IMR-90 (cell line): ENCODE measurements around the gene SDC1. TPM values are rescaled to one million over a fixed set of nuclear protein-coding genes. Genes with fewer than 3 reads are reported as not detected.

Experiments used
- ATAC-seq: fragments of 200-7000 bp; cut with Tn5 transposase; 2 replicates; pipeline ENCODE4 v1.9.1; 2020; ENCODE audit warnings: low read depth, mild to moderate bottlenecking, moderate library complexity
- BruUV-seq: library from RNA; stranded (reverse); fragments of 400-500 nt; replicated peaks from 2 replicates; lab custom pipeline; 2021; lab: Mats Ljungman, UMichigan
- CTCF ChIA-PET: fragments of 300-600 bp; formaldehyde crosslinking; extraction: SDS; loops from one replicate; lab custom pipeline; 2021; ENCODE audit warnings: antibody characterized with exemption; lab: Yijun Ruan, JAX
- POLR2A ChIA-PET: fragments of 300-600 bp; sonication (Branson Sonifier 250); formaldehyde crosslinking; loops from one replicate; lab custom pipeline; 2022; ENCODE audit warnings: antibody characterized with exemption; ENCODE audit not compliant: unreplicated experiment; lab: Charles Lee
- DNase-seq: peaks from one replicate; pipeline ENCODE4 v3.0.0; 2013
- H2AFZ ChIP-seq: replicated peaks from 2 replicates; pipeline ENCODE3; 2013; ENCODE audit warnings: low read length, mild to moderate bottlenecking; ENCODE audit not compliant: poor library complexity
- H2AK5ac ChIP-seq: 2 replicates; pipeline ENCODE4 v1.6.1; 2013; ENCODE audit warnings: low read depth, low read length, inconsistent platforms
- H2AK9ac ChIP-seq: replicated peaks from 2 replicates; pipeline ENCODE3; 2013; ENCODE audit warnings: mild to moderate bottlenecking, low read depth, low read length, moderate library complexity; ENCODE audit not compliant: poor library complexity
- H2BK120ac ChIP-seq: 2 replicates; pipeline ENCODE4 v1.6.1; 2013; ENCODE audit warnings: low read depth, low read length, inconsistent platforms
- H2BK15ac ChIP-seq: 3 replicates; pipeline ENCODE4 v1.6.1; 2013; ENCODE audit warnings: low read depth, low read length, inconsistent platforms
- H2BK20ac ChIP-seq: 2 replicates; pipeline ENCODE4 v1.6.1; 2013; ENCODE audit warnings: low read depth, mild to moderate bottlenecking, inconsistent platforms, low read length, moderate library complexity
- H2BK5ac ChIP-seq: 2 replicates; pipeline ENCODE4 v1.6.1; 2013; ENCODE audit warnings: mild to moderate bottlenecking, low read depth, low read length, inconsistent platforms; ENCODE audit not compliant: poor library complexity, severe bottlenecking
- H3K14ac ChIP-seq: replicated peaks from 2 replicates; pipeline ENCODE4 v1.6.1; 2013; ENCODE audit warnings: low read depth, low read length, inconsistent platforms
- H3K18ac ChIP-seq: 2 replicates; pipeline ENCODE4 v1.6.1; 2013; ENCODE audit warnings: low read depth, low read length, control low read depth
- H3K23ac ChIP-seq: 2 replicates; pipeline ENCODE4 v1.6.1; 2013; ENCODE audit warnings: low read depth, low read length, inconsistent platforms
- H3K27ac ChIP-seq: 2 replicates; pipeline ENCODE4 v1.5.1; 2013; ENCODE audit warnings: mild to moderate bottlenecking, control low read depth, low read length; ENCODE audit not compliant: insufficient read depth
- H3K27me3 ChIP-seq: 2 replicates; pipeline ENCODE4 v1.6.1; 2013; ENCODE audit warnings: low read length; ENCODE audit not compliant: control insufficient read depth, insufficient read depth
- H3K36me3 ChIP-seq: 2 replicates; pipeline ENCODE4 v1.6.1; 2013; ENCODE audit warnings: low read length, mixed read lengths; ENCODE audit not compliant: control insufficient read depth, insufficient read depth
- H3K4ac ChIP-seq: 2 replicates; pipeline ENCODE4 v1.6.1; 2013; ENCODE audit warnings: low read depth, low read length, inconsistent platforms
- H3K4me1 ChIP-seq: 2 replicates; pipeline ENCODE4 v1.6.1; 2013; ENCODE audit warnings: low read length, mixed read lengths; ENCODE audit not compliant: control insufficient read depth, insufficient read depth
- H3K4me2 ChIP-seq: 2 replicates; pipeline ENCODE4 v1.6.1; 2013; ENCODE audit warnings: low read depth, mild to moderate bottlenecking, control low read depth, low read length, moderate library complexity
- H3K4me3 ChIP-seq: 2 replicates; pipeline ENCODE4 v1.5.1; 2013; ENCODE audit warnings: low read depth, mild to moderate bottlenecking, control low read depth, low read length, moderate library complexity; ENCODE audit not compliant: insufficient read depth
- H3K56ac ChIP-seq: 2 replicates; pipeline ENCODE4 v1.6.1; 2013; ENCODE audit warnings: low read length, inconsistent platforms; ENCODE audit not compliant: insufficient read depth; ENCODE audit errors: extremely low read depth
- H3K79me1 ChIP-seq, 2 experiments: 2 replicates each; pipeline ENCODE4 v1.6.1; 2013; ENCODE audit warnings: low read length in 2 of 2, inconsistent platforms in 1 of 2, low read depth in 1 of 2
- H3K9ac ChIP-seq: 2 replicates; pipeline ENCODE4 v1.6.1; 2013; ENCODE audit warnings: low read depth, low read length, control low read depth
- H3K9me1 ChIP-seq: 2 replicates; pipeline ENCODE4 v1.6.1; 2013; ENCODE audit warnings: low read length, inconsistent platforms; ENCODE audit not compliant: insufficient read depth
- H3K9me3 ChIP-seq: 2 replicates; pipeline ENCODE4 v1.6.1; 2013; ENCODE audit warnings: low read length; ENCODE audit not compliant: control insufficient read depth, insufficient read depth
- H4K20me1 ChIP-seq: 2 replicates; pipeline ENCODE4 v1.6.1; 2013; ENCODE audit warnings: low read length, inconsistent platforms; ENCODE audit not compliant: insufficient read depth
- H4K5ac ChIP-seq: 2 replicates; pipeline ENCODE4 v1.6.1; 2013; ENCODE audit warnings: mild to moderate bottlenecking, low read depth, low read length, control low read depth
- H4K8ac ChIP-seq, 2 experiments: 2 replicates each; pipeline ENCODE4 v1.6.1; 2013; ENCODE audit warnings: low read depth in 2 of 2, low read length in 2 of 2, control low read depth in 1 of 2, inconsistent platforms in 1 of 2
- H4K91ac ChIP-seq: 2 replicates; pipeline ENCODE4 v1.6.1; 2013; ENCODE audit warnings: low read depth, low read length, inconsistent platforms; ENCODE audit not compliant: insufficient read depth
- BHLHE40 ChIP-seq: fragments of 150-350 bp; IDR thresholded peaks from 2 replicates; pipeline ENCODE4 v1.6.1; 2016; ENCODE audit warnings: mild to moderate bottlenecking, low read depth, low read length
- CEBPB ChIP-seq: IDR thresholded peaks from 2 replicates; pipeline ENCODE4 v1.6.1; 2012; ENCODE audit warnings: low read depth, low read length, improper control_type of control experiment
- MAFK ChIP-seq: IDR thresholded peaks from 2 replicates; pipeline ENCODE4 v1.6.1; 2012; ENCODE audit warnings: low read depth, low read length, improper control_type of control experiment
- MAZ ChIP-seq: IDR thresholded peaks from 2 replicates; pipeline ENCODE4 v1.6.1; 2012; ENCODE audit warnings: low read depth, mild to moderate bottlenecking, low read length, improper control_type of control experiment, moderate library complexity, borderline replicate concordance
- NFE2L2 ChIP-seq: fragments of 150-350 bp; IDR thresholded peaks from 2 replicates; pipeline ENCODE4 v1.6.1; 2016; ENCODE audit warnings: low read depth, mild to moderate bottlenecking, low read length
- POLR2A ChIP-seq: IDR thresholded peaks from 2 replicates; pipeline ENCODE4 v1.6.1; 2012; ENCODE audit warnings: mild to moderate bottlenecking, low read depth, low read length
- RAD21 ChIP-seq: IDR thresholded peaks from 2 replicates; pipeline ENCODE4 v1.6.1; 2012; ENCODE audit warnings: low read length, improper control_type of control experiment
- RCOR1 ChIP-seq: IDR thresholded peaks from 2 replicates; pipeline ENCODE4 v1.6.1; 2012; ENCODE audit warnings: mild to moderate bottlenecking, low read length, improper control_type of control experiment; ENCODE audit not compliant: insufficient replicate concordance
- SMC3 ChIP-seq: fragments of 150-350 bp; IDR thresholded peaks from 2 replicates; pipeline ENCODE4 v1.6.1; 2016; ENCODE audit warnings: low read depth, mild to moderate bottlenecking, antibody characterized with exemption, low read length, moderate library complexity
- WGBS, 2 experiments: methylation state at CpG; one replicate each; pipeline versions ENCODE4 v1.1.5 to v1.1.7; 2013; ENCODE audit warnings: missing lambda C conversion rate in 2 of 2; ENCODE audit not compliant: insufficient read length in 1 of 2; ENCODE audit errors: extremely low coverage in 2 of 2; 5-methylcytosine and 5-hydroxymethylcytosine counted together
- dilution Hi-C: fragments of 300-500 bp; cut with HindIII; formaldehyde crosslinking; loops from one replicate; pipeline ENCODE4 v1.14.3; 2018; ENCODE audit warnings: low sequenced_read_pairs; ENCODE audit not compliant: unreplicated experiment
- in situ Hi-C: fragments of 300-500 bp; cut with MboI; formaldehyde crosslinking; loops from 3 replicates; pipeline ENCODE4 v1.14.3; 2019; ENCODE audit warnings: low sequenced_read_pairs, inconsistent platforms, mixed read lengths
- intact Hi-C: fragments of 100-400 bp; cut with micrococcal nuclease; formaldehyde crosslinking; loops from 2 replicates; pipeline ENCODE4 v1.10.0; 2022
- polyA plus RNA-seq, 3 experiments: library from polyadenylated mRNA; depleted of rRNA; stranded (reverse); fragments of >200 nt; gene quantifications; 2 replicates each; pipeline ENCODE4 v1.2.3, GENCODE V29; 2012; ENCODE audit warnings: low replicate concordance in 1 of 3
- total RNA-seq: library from RNA; depleted of rRNA; stranded (reverse); fragments of >200 nt; gene quantifications from 2 replicates; pipeline ENCODE4 v1.2.3, GENCODE V29; 2012
- TF ChIP-seq, protein P1 (sequence below): conservative IDR thresholded peaks from 2 replicates; pipeline ENCODE4 v1.5.1; 2012; ENCODE audit warnings: mild to moderate bottlenecking, low read depth, low read length, improper control_type of control experiment
- TF ChIP-seq, protein P2 (sequence below): fragments of 150-350 bp; IDR thresholded peaks from 2 replicates; pipeline ENCODE4 v1.6.1; 2016; ENCODE audit warnings: low read depth, mild to moderate bottlenecking, low read length, moderate library complexity, borderline replicate concordance

The SDC1 gene
- total and polyA plus RNA-seq, 2 of the 4 experiments (the other 2 are of a cell fraction) = 22.0 to 28.3 TPM

DNA sequence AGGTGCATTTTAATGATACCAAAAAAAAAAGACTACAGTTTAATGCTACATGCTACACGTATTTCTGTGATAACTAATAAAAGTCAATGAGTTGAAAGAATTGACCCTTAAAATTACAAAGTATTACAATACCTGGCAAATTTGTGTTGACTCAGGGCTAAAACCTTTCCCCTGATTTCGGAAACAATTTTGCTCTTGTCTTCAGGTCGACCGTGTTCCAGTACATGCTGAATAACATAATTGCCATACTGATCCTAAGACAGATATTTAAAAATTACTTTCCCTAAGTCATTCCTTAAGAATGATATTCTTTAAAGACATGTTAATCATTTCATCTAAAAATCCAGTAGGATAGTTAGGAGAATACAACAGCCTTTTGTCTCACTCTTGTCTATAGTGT lies 29.8 kb upstream of the SDC1 start:
- POLR2A ChIA-PET = interaction anchor here (0.7 kb wide), 1 partner anchor 31 kb away, joined by 3 read pairs; no protein-coding TSS in a partner anchor
- no peak overlapping the region for H3K27ac ChIP-seq
- H3K23ac ChIP-seq = no peak overlapping the region
- H2AK5ac ChIP-seq = no peak overlapping the region
- ATAC-seq = no peak
- no peak overlapping the region for H3K4ac ChIP-seq
- no peak overlapping the region for H4K91ac ChIP-seq
- no peak overlapping the region for H4K5ac ChIP-seq
- intact Hi-C loops = no loop called here
- H3K18ac ChIP-seq = no peak overlapping the region
- no peak overlapping the region for H4K8ac ChIP-seq
- no CpG with 5 or more reads among the region's 4 CpGs for WGBS, 2 experiments
- no peak overlapping the region for H2BK5ac ChIP-seq
- H3K4me1 ChIP-seq = no peaks in the 10 kb centered on the region
- no peaks in the 10 kb centered on the region for H3K27me3 ChIP-seq
- peaks cover 2 to 3% of the 10 kb centered on the region in 2 experiments; a peak in 3 of 4 replicates for H3K79me1 ChIP-seq
- H2BK120ac ChIP-seq = no peak overlapping the region
- DNase-seq = no peak
- H3K4me3 ChIP-seq = no peak overlapping the region
- in situ Hi-C loops = no loop called here
- peaks cover 34% of the 10 kb centered on the region for H3K36me3 ChIP-seq
- H3K14ac ChIP-seq = no peak overlapping the region
- CTCF ChIA-PET = no interaction called here
- BruUV-seq = no TSS peak
- H2BK20ac ChIP-seq = no peak overlapping the region
- no peak overlapping the region for H2BK15ac ChIP-seq
- TF ChIP-seq, protein P1, sequence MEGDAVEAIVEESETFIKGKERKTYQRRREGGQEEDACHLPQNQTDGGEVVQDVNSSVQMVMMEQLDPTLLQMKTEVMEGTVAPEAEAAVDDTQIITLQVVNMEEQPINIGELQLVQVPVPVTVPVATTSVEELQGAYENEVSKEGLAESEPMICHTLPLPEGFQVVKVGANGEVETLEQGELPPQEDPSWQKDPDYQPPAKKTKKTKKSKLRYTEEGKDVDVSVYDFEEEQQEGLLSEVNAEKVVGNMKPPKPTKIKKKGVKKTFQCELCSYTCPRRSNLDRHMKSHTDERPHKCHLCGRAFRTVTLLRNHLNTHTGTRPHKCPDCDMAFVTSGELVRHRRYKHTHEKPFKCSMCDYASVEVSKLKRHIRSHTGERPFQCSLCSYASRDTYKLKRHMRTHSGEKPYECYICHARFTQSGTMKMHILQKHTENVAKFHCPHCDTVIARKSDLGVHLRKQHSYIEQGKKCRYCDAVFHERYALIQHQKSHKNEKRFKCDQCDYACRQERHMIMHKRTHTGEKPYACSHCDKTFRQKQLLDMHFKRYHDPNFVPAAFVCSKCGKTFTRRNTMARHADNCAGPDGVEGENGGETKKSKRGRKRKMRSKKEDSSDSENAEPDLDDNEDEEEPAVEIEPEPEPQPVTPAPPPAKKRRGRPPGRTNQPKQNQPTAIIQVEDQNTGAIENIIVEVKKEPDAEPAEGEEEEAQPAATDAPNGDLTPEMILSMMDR = no peak
- TF ChIP-seq RCOR1 (no peak), MAFK (no peak), POLR2A (no peak), MAZ (no peak), BHLHE40 (no peak), CEBPB (no peak), RAD21 (no peak), SMC3 (no peak), NFE2L2 (no peak)
- TF ChIP-seq, protein P2, sequence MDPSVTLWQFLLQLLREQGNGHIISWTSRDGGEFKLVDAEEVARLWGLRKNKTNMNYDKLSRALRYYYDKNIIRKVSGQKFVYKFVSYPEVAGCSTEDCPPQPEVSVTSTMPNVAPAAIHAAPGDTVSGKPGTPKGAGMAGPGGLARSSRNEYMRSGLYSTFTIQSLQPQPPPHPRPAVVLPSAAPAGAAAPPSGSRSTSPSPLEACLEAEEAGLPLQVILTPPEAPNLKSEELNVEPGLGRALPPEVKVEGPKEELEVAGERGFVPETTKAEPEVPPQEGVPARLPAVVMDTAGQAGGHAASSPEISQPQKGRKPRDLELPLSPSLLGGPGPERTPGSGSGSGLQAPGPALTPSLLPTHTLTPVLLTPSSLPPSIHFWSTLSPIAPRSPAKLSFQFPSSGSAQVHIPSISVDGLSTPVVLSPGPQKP = no peak
- H2AK9ac ChIP-seq = no peak overlapping the region
- no peak overlapping the region for H3K56ac ChIP-seq
- H2AFZ ChIP-seq = no peak overlapping the region
- H3K4me2 ChIP-seq = no peak overlapping the region
- no peak overlapping the region for H3K9ac ChIP-seq
- dilution Hi-C loops = no loop called here
- H3K9me1 ChIP-seq = peaks cover 3% of the 10 kb centered on the region; the same call in 1 of the 2 replicates
- no peaks in the 10 kb centered on the region for H4K20me1 ChIP-seq
- no peaks in the 10 kb centered on the region for H3K9me3 ChIP-seq
